HG03565 (cell line): ENCODE measurements around the gene CFAP99.

Experiments used
- ATAC-seq: cut with Tn5 transposase; IDR thresholded peaks from one replicate; pipeline ENCODE4 v1.9.1; 2021; ENCODE audit warnings: mild to moderate bottlenecking, moderate library complexity; ENCODE audit not compliant: unreplicated experiment

The CFAP99 gene

DNA sequence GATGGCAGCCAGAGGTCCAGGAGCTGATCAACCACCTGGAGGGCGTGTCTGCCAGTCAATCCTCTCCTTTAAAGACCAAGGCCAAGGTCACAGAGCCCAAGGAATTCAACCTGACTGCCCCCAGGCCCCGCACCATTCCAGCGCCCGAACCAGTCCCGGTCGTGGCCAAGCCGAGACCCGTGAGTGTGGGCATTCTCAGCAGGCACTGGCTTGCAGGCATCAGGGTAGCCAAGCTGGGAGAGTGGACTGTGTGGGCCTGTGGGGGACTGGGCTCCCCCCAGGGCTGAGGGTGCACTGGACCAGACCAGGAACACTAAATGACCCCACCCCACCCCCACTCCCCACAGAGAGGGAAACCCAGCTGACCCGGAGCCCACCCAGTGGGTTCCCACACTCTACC is 26.4 kb downstream of the CFAP99 start:
- ATAC-seq = no peak

- ATAC-seq = no peak
Observed at GRCh38 chr4:2445571-2445970, 26.8 kb downstream of the CFAP99 start.

DNA sequence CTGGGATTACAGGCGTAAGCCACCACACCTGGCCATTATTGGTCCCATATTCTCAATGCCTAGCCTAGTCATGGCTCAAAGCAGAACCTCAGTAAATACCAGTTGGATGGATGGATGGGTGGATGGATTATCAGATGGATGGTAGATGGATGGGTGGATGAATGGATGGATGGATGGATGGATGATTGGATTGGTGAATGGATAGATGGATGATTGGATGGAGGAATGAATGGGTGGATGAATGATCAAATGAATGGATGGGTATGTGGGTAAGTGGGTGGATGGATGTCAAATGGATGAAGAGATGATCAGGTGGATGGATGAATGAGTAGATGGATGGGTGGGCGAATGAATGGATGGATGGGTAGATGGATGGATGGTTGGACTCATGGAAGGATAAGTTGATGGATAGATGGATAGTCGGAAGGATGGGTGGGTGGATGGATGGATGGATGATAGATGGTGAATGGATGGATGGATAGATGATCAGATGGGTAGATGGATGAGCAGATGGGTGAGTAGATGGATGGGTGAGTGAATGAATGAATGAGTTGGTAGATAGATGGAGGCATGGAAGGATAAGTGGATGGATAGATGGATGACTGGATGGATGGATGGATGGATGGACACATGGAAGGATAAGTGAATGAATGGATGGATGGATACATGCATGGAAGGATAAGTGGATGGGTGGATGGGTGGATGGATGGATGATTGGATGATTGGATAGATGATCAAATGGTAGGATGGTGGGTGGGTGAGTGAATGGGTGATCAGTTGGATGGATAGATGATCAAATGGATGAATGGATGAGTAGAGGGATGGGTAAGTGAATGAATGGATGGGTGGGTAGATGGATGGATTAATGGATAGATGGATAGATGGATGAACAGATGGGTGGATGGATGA is 28.2 kb downstream of the CFAP99 start:
- no peak for ATAC-seq

GRCh38 chr4:2448589-2448988 is 29.8 kb downstream of the CFAP99 start:
- ATAC-seq = no peak

DNA sequence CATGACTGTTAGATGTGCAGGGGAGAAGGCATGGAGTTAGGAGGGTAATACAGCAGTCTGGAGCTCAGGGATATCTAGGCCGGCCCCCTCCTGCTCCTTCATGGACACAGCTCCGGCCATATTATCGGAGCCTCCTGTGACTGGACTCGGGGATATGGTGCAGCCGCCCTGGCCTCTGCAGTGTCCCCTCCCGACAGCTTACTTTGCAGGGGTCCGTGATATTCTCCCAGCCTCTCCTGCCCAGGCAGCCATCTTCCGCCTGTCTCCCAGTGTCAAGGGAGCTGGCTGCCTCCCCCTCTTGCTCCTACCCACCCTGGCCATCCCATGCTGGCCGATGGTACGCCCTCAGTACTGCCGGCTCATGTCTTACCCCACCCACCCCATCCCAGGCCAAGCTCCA is 30.3 kb downstream of the CFAP99 start:
- ATAC-seq = no peak

GRCh38 chr4:2449511-2450392 is 31.0 kb downstream of the CFAP99 start:
- no peak for ATAC-seq

DNA sequence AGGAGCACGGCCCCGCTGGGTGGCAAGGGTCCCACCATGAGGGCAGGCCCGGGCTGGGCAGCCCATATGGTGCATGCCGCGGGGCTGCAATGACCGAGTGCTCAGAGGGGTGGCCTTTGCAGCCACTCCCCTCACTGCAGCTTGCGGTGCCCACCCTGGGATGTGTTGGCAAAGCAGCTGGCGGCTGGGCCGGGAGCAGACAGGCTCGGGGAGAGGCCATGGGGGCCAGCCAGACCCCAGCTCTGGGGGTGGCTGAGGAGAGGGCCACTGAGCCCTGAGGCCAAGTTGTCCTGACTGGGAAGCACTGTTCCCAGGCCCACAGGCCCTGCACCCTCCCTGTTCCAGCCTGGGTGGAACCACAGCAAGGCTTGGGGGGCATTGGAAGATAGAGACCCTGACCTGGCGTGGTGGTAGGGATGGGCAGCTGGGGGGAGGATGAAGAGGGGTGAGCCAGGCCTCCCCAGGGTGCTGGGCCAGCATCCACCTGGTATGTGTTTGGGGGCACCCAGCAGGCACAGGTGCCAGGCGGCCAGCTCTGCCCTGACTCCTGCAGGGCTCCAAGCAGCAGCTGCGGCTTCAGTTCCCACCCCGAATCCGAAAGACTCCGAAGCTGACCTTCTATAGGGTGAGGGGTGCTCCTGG is 31.8 kb downstream of the CFAP99 start:
- ATAC-seq = no peak

DNA sequence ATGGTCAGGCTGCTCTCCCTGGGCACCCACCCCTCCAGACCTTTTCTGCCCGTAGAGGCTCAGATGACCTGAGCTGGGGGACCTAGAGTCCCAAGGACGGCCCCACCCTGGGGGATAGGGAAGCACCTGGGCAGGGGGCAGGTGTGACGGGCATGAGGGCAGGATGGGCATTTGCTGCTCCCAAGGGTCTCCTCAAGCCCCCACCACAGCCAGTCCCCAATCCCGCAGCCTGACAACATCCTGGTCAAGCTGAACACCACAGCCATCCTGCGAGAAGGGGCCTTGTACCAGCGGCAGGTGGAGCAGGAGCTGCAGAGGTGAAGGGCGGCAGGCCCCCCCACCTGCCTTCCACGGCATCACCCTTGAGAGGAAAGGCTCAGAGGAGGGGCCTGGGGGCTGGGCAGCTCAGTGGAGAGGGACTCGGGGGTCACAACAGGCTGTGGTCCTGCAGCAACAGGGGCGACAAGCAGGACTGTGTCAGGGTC is 32.3 kb downstream of the CFAP99 start:
- no peak for ATAC-seq

GRCh38 chr4:2451821-2452785 is 33.3 kb downstream of the CFAP99 start:
- no peak for ATAC-seq

- ATAC-seq = no peak
Observed at GRCh38 chr4:2457481-2458295, 38.9 kb downstream of the CFAP99 start.

DNA sequence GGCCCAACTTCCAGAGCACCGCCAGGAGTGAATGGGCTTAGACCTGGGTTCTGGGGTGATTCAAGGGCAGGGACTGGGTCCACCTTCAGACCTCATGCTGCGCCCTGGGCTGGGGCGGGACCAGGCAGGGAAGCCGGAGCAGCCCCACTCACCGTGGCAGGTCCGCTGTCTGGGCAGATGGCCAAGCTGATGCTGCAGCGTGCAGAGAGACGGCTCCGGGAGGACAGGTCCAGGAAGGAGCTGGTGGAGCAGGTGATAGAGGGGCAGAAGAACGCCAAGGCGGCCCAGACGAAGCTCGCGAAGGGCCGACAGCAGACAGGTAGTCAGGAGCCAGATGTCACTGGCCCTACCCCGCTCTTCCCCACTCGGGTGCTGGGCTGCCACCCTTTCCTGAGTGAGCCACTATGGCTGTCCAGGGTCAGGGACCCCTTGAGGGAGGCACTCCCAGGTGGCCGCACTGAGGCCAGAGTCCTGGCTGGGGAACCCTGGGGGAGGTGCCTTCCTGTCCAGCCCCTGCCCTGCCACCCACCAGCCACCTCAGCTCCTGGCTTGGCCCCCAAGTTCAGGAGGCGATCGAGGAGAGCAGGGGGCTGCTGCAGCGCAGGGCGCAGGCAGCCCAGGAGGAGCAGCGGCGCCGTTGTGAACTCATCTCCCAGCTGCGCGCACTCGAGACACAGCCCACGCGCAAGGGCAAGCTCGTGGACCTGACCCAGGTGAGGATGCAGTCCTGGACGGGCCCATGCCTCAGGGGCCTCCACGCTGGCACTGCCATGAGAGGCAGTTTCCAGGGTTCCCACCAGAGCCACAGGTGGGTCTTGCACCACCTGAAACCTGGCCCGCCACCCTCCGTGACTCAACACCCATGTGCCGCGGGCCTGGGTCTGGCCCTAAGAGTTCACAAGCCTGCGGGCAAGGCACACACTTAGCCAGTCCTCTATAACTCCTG is 40.1 kb downstream of the CFAP99 start:
- no peak for ATAC-seq

- no peak for ATAC-seq
Observed at GRCh38 chr4:2459589-2460349, 41.0 kb downstream of the CFAP99 start.

- ATAC-seq = no peak
Observed at GRCh38 chr4:2461246-2461960, 42.6 kb downstream of the CFAP99 start.

DNA sequence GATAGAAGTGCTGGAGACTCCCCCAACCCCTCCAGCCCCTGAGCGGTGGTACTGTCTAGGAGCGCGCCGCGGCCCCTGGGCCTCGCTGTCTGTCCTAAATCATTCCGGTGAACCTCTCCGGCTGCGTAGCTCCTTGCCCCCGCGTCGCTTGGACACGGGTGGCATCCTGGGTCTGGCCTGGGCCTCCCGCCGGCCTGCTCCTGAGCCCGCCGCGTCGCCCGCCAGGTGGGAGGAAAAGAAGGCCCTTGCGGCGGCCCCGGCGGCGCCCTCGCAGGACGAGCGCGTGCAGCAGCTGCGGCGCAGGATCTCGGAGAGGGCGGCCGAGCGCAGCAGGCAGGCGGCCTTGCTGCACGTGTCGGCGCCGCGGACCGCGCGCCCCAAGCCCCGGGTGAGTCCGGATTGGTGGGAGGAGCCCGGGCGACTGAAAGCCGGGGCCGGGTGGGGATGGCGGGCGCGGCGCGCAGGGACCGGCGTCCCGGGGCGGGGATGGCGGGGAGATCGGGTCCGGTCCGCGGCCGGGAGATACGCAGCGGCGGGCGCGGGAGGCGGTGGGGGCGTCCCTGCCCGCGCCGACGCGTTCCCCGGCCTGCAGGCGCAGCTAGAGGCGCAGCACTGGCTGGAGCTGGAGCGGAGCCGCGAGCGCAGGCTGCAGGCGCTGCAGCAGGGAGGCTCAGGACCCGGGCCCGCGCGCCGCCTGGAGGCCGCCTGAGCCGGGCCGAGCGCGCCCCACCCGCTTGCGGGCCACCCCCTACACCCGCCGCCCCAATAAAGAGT is 43.6 kb downstream of the CFAP99 start:
- ATAC-seq = peak; percentile 68

- no peak for ATAC-seq
Observed at GRCh38 chr4:2462992-2463762, 44.4 kb downstream of the CFAP99 start.
